ENCODE data around the gene PSKH1.

PSKH1 gene

GRCh38 chr16:67975321-67976105, 82.5 kb downstream of the PSKH1 start:
- peak; percentile 80 for DNase-seq (ENCODE audit: low read depth)
- TF ChIP-seq CTCF (IDR thresholded peaks at IDR 0.05; ENCODE audit: insufficient read depth, low read depth, low read length, missing control alignments): no peak
- H3K4me3 ChIP-seq (ENCODE audit: low read depth, low read length): peak overlapping the region; percentile 1; the same call in 1 of the 2 replicates

- DNase-seq (ENCODE audit: low read depth): no peak
- no peak for TF ChIP-seq CTCF (IDR thresholded peaks at IDR 0.05; ENCODE audit: insufficient read depth, low read depth, low read length, missing control alignments)
- no peak overlapping the region for H3K4me3 ChIP-seq (ENCODE audit: low read depth, low read length)
Observed at GRCh38 chr16:67976205-67976604, 83.2 kb downstream of the PSKH1 start.

GRCh38 chr16:67977005-67977404, 84.0 kb downstream of the PSKH1 start:
- H3K4me3 ChIP-seq (ENCODE audit: low read depth, low read length): no peak overlapping the region
- no peak for TF ChIP-seq CTCF (IDR thresholded peaks at IDR 0.05; ENCODE audit: insufficient read depth, low read depth, low read length, missing control alignments)
- no peak for DNase-seq (ENCODE audit: low read depth)

GRCh38 chr16:67977469-67978227, 84.6 kb downstream of the PSKH1 start:
- no peak for DNase-seq (ENCODE audit: low read depth)
- TF ChIP-seq CTCF (IDR thresholded peaks at IDR 0.05; ENCODE audit: insufficient read depth, low read depth, low read length, missing control alignments): no peak
- no peak overlapping the region for H3K4me3 ChIP-seq (ENCODE audit: low read depth, low read length)
